ENCODE measurements around the gene TMEM234.

TMEM234 gene

DNA sequence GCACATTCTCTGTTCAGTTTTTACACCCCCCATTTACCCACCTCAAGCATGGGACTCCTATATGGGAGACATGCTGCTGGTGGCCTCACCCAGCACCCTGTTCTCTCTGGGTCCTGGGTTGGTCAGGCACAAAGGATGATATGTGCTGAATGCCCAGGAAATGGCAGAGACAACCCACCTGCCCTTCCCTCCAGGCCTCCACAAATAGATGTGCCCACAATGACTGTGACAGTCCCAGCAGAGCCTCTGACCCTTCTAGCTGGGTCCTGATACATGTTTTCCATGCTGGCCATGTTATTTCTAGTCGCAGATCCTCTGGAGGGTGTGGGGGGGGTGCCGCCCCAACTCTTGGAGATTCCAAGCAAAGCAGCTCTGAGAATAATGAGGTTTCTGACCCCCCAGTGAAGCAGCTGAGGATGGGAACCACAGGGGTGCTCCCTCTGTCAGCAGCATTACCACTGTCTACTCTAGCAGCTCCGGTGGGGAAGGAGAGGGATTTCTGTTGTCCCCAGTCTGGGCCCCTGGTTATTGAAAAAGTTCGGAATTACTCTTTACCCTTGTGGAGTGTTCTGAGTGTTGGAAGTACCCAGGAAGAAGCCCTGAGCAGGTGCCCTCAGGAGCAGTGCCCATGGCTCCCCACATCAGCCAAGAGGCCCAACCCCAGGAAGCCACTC, 23.0 kb downstream of the TMEM234 start:
- Histone ChIP-seq H3K36me3 (ENCODE audit: control insufficient read depth, insufficient read depth, low read length) (peaks cover 29% of the 10 kb centered on the region), H3K27ac (ENCODE audit: low read length) (no peak overlapping the region), H3K4me3 (ENCODE audit: low read length) (no peak overlapping the region), H3K9me3 (ENCODE audit: control insufficient read depth, insufficient read depth, low read length) (no peaks in the 10 kb centered on the region), H3K27me3 (ENCODE audit: control insufficient read depth, insufficient read depth, low read length) (no peaks in the 10 kb centered on the region), H3K4me1 (ENCODE audit: control insufficient read depth, insufficient read depth, low read length) (peaks cover 4% of the 10 kb centered on the region; the same call in 1 of the 2 replicates)
- no CpG with 5 or more reads among the region's 4 CpGs for WGBS (ENCODE audit: insufficient coverage, insufficient read length)
- DNase-seq (ENCODE audit: low read depth, low spot score) = no peak

DNA sequence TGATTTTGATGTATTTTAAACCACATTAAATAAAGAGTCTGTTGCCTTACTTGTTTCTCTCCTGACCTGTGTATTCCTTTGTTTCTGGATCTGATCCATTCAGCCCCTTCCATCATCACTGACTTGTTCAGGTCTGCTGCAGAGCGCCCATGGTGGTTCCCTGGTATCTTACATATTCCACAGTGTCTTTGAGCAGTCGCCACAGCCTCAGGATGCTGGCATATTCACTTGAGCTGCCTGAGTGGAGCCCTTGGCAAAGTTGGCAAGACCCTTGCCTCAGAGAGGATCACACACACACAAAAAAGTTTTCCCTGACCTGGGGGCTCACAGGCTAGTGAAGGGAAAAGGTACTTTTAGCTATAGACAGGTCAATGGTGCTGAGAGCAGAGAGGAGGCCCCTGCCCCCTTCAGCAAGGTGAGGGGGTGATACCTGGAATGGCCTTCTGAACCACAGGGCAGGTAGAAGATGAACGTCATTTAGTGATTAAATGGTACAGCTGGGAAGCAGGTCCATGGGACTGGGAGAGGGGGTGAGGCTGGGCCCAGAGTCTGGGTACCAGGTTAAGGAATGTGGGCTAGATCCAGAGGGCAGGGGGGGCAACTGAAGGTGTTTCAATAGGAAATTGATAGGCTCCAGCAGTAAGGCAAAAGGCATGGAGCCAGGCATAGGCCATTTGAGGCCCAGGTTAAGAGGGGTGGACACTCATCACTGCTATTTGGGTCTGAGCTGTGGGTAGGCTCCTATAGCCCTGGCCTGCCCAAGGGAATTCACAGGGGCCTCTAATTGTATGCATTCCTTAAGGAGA, 23.7 kb downstream of the TMEM234 start:
- no peaks in the 10 kb centered on the region for H3K9me3 ChIP-seq (ENCODE audit: control insufficient read depth, insufficient read depth, low read length)
- no peak overlapping the region for H3K4me3 ChIP-seq (ENCODE audit: low read length)
- no peak for DNase-seq (ENCODE audit: low read depth, low spot score)
- H3K27ac ChIP-seq (ENCODE audit: low read length) = no peak overlapping the region
- no CpG with 5 or more reads among the region's 3 CpGs for WGBS (ENCODE audit: insufficient coverage, insufficient read length)
- peaks cover 35% of the 10 kb centered on the region for H3K36me3 ChIP-seq (ENCODE audit: control insufficient read depth, insufficient read depth, low read length)
- no peaks in the 10 kb centered on the region for H3K27me3 ChIP-seq (ENCODE audit: control insufficient read depth, insufficient read depth, low read length)
- peaks cover 4% of the 10 kb centered on the region; the same call in 1 of the 2 replicates for H3K4me1 ChIP-seq (ENCODE audit: control insufficient read depth, insufficient read depth, low read length)

DNA sequence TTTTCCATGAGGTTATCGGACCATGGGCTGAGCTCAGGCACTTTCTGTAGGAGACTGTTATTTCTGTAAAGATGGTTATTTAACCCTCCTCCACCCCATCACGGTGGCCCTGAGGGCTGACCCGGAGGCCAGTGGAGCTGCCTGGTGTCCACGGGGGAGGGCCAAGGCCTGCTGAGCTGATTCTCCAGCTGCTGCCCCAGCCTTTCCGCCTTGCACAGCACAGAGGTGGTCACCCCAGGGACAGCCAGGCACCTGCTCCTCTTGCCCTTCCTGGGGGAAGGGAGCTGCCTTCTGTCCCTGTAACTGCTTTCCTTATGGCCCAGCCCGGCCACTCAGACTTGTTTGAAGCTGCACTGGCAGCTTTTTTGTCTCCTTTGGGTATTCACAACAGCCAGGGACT, 24.3 kb downstream of the TMEM234 start:
- H3K36me3 ChIP-seq (ENCODE audit: control insufficient read depth, insufficient read depth, low read length) = peaks cover 40% of the 10 kb centered on the region
- peaks cover 4% of the 10 kb centered on the region; the same call in 1 of the 2 replicates for H3K4me1 ChIP-seq (ENCODE audit: control insufficient read depth, insufficient read depth, low read length)
- no peaks in the 10 kb centered on the region for H3K9me3 ChIP-seq (ENCODE audit: control insufficient read depth, insufficient read depth, low read length)
- H3K4me3 ChIP-seq (ENCODE audit: low read length) = no peak overlapping the region
- no peak overlapping the region for H3K27ac ChIP-seq (ENCODE audit: low read length)
- no CpG with 5 or more reads among the region's 6 CpGs for WGBS (ENCODE audit: insufficient coverage, insufficient read length)
- no peaks in the 10 kb centered on the region for H3K27me3 ChIP-seq (ENCODE audit: control insufficient read depth, insufficient read depth, low read length)
- no peak for DNase-seq (ENCODE audit: low read depth, low spot score)

DNA sequence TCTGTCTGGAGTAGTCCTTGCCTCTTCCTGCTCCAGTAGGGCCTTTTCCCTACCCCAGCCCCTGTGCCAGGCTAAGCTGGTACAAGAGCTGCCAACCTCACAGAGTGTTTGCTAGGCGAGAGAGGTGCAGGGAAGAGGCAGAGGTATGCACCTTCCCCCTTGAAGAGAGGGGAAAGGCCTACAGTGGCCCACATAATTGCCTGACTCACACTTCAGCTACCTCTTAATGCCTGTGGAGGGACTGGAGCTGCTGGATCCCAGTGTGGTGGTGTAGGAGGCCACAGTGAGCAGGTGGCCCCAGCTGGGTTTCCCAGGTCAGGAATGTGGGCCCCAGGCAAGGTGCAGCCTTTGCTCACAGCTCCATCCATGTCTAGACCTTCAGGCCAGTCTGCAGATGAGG, 25.1 kb downstream of the TMEM234 start:
- Histone ChIP-seq H3K27me3 (ENCODE audit: control insufficient read depth, insufficient read depth, low read length) (no peaks in the 10 kb centered on the region), H3K4me3 (ENCODE audit: low read length) (no peak overlapping the region), H3K4me1 (ENCODE audit: control insufficient read depth, insufficient read depth, low read length) (peaks cover 4% of the 10 kb centered on the region; the same call in 1 of the 2 replicates), H3K27ac (ENCODE audit: low read length) (no peak overlapping the region), H3K9me3 (ENCODE audit: control insufficient read depth, insufficient read depth, low read length) (no peaks in the 10 kb centered on the region), H3K36me3 (ENCODE audit: control insufficient read depth, insufficient read depth, low read length) (peaks cover 46% of the 10 kb centered on the region)
- no CpG with 5 or more reads among the region's 1 CpG for WGBS (ENCODE audit: insufficient coverage, insufficient read length)
- no peak for DNase-seq (ENCODE audit: low read depth, low spot score)

DNA sequence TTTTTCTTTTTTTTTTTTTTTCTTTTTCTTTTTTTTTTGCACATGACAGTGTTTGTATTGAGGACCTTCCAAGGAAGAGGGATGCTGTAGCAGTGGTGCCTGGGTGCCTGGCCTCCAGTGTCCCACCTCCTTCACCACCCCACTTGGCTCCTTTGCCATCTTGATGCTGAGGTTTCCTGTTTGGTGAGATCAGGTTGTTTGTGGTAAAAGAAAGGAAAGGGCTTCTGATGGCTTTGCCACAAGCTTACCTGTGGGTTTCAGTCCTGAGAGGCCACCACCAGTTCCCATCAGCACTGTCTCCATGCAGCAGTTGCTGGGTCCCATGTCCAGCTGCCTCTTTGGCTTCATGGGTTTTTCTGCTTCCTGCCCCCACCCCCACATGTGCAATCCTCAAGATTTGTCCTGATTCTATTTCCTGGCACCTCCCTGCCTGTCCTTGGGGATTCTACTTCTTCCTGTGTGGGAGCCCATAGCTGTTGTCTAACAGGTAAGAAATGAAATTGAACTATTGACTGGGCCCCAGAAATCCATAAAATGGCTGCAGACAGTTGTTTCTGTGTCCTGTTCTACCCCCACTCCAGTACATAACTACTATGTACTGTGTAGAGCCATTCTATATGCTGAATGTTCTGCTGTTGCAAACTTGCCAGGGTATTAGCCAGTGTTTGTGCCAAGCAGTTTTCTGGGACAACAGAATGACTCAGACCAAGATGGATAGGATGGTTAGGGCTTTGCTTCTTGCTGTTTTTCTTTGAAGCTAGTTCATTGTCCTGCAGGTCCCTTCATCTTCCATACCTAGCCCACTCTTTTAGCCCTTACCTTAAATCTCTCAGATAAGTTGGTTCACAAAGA, 26.0 kb downstream of the TMEM234 start:
- DNase-seq (ENCODE audit: low read depth, low spot score) = no peak
- Histone ChIP-seq H3K36me3 (ENCODE audit: control insufficient read depth, insufficient read depth, low read length) (peaks cover 53% of the 10 kb centered on the region), H3K27me3 (ENCODE audit: control insufficient read depth, insufficient read depth, low read length) (no peaks in the 10 kb centered on the region), H3K9me3 (ENCODE audit: control insufficient read depth, insufficient read depth, low read length) (no peaks in the 10 kb centered on the region), H3K27ac (ENCODE audit: low read length) (no peak overlapping the region), H3K4me1 (ENCODE audit: control insufficient read depth, insufficient read depth, low read length) (no peaks in the 10 kb centered on the region; the same call in 1 of the 2 replicates), H3K4me3 (ENCODE audit: low read length) (no peak overlapping the region)

DNA sequence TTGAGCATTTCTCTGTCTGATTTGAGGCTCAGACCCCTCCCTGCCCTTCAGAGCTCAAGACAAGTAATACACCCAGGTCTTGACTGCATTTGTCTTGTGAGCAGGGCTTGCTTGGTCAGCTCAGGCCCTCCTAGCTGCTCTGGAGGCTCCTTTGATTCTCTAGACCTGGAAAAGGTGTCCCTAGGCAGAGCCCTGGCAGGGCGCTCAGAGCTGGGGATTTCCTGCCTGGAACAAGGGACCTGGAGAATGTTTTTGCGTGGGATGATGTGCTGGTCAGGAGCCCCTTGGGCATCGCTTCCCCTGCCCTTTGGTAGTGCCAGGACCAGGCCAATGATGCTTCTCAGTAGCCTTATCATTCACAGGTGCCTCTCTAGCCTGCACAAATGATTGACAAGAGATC, 26.6 kb downstream of the TMEM234 start:
- no peak for DNase-seq (ENCODE audit: low read depth, low spot score)
- Histone ChIP-seq H3K36me3 (ENCODE audit: control insufficient read depth, insufficient read depth, low read length) (peaks cover 55% of the 10 kb centered on the region), H3K27ac (ENCODE audit: low read length) (no peak overlapping the region), H3K4me3 (ENCODE audit: low read length) (no peak overlapping the region), H3K9me3 (ENCODE audit: control insufficient read depth, insufficient read depth, low read length) (no peaks in the 10 kb centered on the region), H3K27me3 (ENCODE audit: control insufficient read depth, insufficient read depth, low read length) (no peaks in the 10 kb centered on the region), H3K4me1 (ENCODE audit: control insufficient read depth, insufficient read depth, low read length) (no peaks in the 10 kb centered on the region; the same call in 1 of the 2 replicates)
- WGBS (ENCODE audit: insufficient coverage, insufficient read length) = no CpG with 5 or more reads among the region's 3 CpGs

DNA sequence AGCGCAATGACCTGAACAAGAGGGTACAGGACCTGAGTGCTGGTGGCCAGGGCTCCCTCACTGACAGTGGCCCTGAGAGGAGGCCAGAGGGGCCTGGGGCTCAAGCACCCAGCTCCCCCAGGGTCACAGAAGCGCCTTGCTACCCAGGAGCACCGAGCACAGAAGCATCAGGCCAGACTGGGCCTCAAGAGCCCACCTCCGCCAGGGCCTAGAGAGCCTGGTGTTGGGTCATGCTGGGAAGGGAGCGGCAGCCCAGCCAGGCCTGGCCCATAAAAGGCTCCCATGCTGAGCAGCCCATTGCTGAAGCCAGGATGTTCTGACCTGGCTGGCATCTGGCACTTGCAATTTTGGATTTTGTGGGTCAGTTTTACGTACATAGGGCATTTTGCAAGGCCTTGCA, 27.2 kb downstream of the TMEM234 start:
- DNase-seq (ENCODE audit: low read depth, low spot score) = no peak
- Histone ChIP-seq H3K9me3 (ENCODE audit: control insufficient read depth, insufficient read depth, low read length) (no peaks in the 10 kb centered on the region), H3K4me3 (ENCODE audit: low read length) (no peak overlapping the region), H3K4me1 (ENCODE audit: control insufficient read depth, insufficient read depth, low read length) (no peaks in the 10 kb centered on the region; the same call in 1 of the 2 replicates), H3K27me3 (ENCODE audit: control insufficient read depth, insufficient read depth, low read length) (no peaks in the 10 kb centered on the region), H3K27ac (ENCODE audit: low read length) (no peak overlapping the region), H3K36me3 (ENCODE audit: control insufficient read depth, insufficient read depth, low read length) (peaks cover 60% of the 10 kb centered on the region)
- WGBS (ENCODE audit: insufficient coverage, insufficient read length) = no CpG with 5 or more reads among the region's 6 CpGs

DNA sequence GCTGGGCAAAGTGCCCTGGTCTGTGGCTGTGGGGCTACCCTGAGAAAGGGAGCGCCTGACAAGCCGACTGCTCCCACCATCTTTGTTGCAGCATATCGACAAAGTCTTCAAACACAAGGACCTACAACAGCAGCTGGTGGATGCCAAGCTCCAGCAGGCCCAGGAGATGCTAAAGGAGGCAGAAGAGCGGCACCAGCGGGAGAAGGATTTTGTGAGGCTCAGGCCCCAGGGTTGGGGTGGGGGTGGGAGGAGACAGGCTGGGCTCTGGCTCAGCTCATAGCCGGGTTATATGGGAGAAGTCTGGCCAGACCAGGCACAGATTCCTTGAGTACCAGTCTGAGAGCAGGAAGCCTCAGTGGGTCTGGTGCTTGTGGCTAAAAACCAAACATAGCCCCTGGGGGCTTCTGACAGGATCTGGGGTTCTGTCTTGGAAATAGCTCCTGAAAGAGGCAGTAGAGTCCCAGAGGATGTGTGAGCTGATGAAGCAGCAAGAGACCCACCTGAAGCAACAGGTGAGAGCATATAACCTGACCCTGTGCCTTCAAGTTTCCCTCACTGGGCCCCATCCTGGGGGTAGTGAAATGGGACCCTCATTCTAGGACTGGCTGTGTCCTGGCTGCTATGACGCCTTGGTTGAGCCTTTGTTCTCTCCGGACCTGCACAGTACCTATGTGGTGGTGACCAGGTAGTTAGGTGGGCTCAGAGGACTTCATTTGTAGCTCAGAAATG, 29.8 kb downstream of the TMEM234 start:
- Histone ChIP-seq H3K4me3 (ENCODE audit: low read length) (no peak overlapping the region), H3K27ac (ENCODE audit: low read length) (no peak overlapping the region), H3K36me3 (ENCODE audit: control insufficient read depth, insufficient read depth, low read length) (peaks cover 76% of the 10 kb centered on the region), H3K9me3 (ENCODE audit: control insufficient read depth, insufficient read depth, low read length) (no peaks in the 10 kb centered on the region), H3K27me3 (ENCODE audit: control insufficient read depth, insufficient read depth, low read length) (no peaks in the 10 kb centered on the region), H3K4me1 (ENCODE audit: control insufficient read depth, insufficient read depth, low read length) (no peaks in the 10 kb centered on the region)
- no peak for DNase-seq (ENCODE audit: low read depth, low spot score)
- no CpG with 5 or more reads among the region's 8 CpGs for WGBS (ENCODE audit: insufficient coverage, insufficient read length)

DNA sequence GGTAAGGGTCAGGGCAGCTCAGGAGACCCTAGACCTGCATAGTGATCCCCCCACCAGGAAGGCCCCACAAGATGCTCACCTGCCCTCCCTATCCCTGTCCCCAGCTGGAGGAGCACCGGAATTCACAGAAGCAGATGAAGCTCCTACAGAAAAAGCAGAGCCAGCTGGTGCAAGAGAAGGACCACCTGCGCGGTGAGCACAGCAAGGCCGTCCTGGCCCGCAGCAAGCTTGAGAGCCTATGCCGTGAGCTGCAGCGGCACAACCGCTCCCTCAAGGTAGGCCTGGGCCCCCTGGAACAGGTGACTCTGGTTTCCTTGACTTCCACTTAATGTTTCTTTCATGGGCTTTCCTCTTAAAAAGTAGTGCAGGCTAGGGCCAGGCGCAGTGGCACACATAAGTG, 34.3 kb downstream of the TMEM234 start:
- peaks cover 49% of the 10 kb centered on the region for H3K36me3 ChIP-seq (ENCODE audit: control insufficient read depth, insufficient read depth, low read length)
- no peak for DNase-seq (ENCODE audit: low read depth, low spot score)
- no peaks in the 10 kb centered on the region for H3K27me3 ChIP-seq (ENCODE audit: control insufficient read depth, insufficient read depth, low read length)
- H3K4me3 ChIP-seq (ENCODE audit: low read length) = no peak overlapping the region
- H3K9me3 ChIP-seq (ENCODE audit: control insufficient read depth, insufficient read depth, low read length) = no peaks in the 10 kb centered on the region
- no peaks in the 10 kb centered on the region for H3K4me1 ChIP-seq (ENCODE audit: control insufficient read depth, insufficient read depth, low read length)
- no peak overlapping the region for H3K27ac ChIP-seq (ENCODE audit: low read length)
- no CpG with 5 or more reads among the region's 9 CpGs for WGBS (ENCODE audit: insufficient coverage, insufficient read length)

DNA sequence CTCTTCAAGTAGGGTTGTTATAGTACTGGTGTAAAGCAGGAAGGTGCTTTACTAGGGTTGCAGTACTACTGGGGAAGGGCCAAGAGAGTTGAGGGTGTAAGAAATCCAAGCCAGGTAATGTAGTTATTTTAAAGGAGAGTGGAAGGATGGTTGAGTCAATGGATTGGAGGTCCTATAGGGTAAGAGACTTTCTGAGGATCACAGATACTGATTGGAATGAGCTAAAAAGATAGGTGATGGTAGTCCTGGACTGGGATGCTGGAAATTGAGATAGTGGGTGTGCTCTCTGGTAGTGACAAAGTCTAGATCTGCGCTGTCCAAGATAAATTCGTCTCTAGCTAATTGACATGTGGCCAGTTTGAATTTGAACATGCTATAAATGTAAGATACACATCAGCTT, 35.7 kb downstream of the TMEM234 start:
- Histone ChIP-seq H3K4me1 (ENCODE audit: control insufficient read depth, insufficient read depth, low read length) (no peaks in the 10 kb centered on the region), H3K4me3 (ENCODE audit: low read length) (no peak overlapping the region), H3K36me3 (ENCODE audit: control insufficient read depth, insufficient read depth, low read length) (peaks cover 39% of the 10 kb centered on the region), H3K9me3 (ENCODE audit: control insufficient read depth, insufficient read depth, low read length) (no peaks in the 10 kb centered on the region), H3K27me3 (ENCODE audit: control insufficient read depth, insufficient read depth, low read length) (no peaks in the 10 kb centered on the region), H3K27ac (ENCODE audit: low read length) (no peak overlapping the region)
- no peak for DNase-seq (ENCODE audit: low read depth, low spot score)
- WGBS (ENCODE audit: insufficient coverage, insufficient read length) = no CpG with 5 or more reads among the region's 2 CpGs
